Left lung (tissue), 10 donors: ENCODE measurements around the gene ODR4. TPM values are rescaled to one million over a fixed set of nuclear protein-coding genes. Genes with fewer than 3 reads are reported as not detected.

Experiments
- ATAC-seq: fragments of 200-7000 bp; cut with Tn5 transposase; one replicate; pipeline ENCODE4 v1.9.1; 2020; ENCODE audit warnings: moderate library complexity
- DNase-seq, 4 donors: peaks; one replicate each; pipeline ENCODE4 v3.0.0-alpha.2; 2013 to 2020
- H3K27ac ChIP-seq, 2 donors: fragments of 200-600 bp; sonication (generic) in 1 of 2; one replicate each; pipeline versions ENCODE4 v1.5.0 to v1.8.0; 2020 to 2021
- H3K27me3 ChIP-seq, 2 donors: fragments of 200-600 bp; sonication (generic) in 1 of 2; one replicate each; pipeline versions ENCODE4 v1.5.0 to v1.8.0; 2020 to 2021
- H3K36me3 ChIP-seq, 2 donors: fragments of 200-600 bp; sonication (generic) in 1 of 2; one replicate each; pipeline versions ENCODE4 v1.5.0 to v1.8.0; 2020 to 2021
- H3K4me1 ChIP-seq, 2 donors: fragments of 200-600 bp; one replicate each; pipeline ENCODE4 v1.8.0; 2021
- H3K4me3 ChIP-seq, 2 donors: fragments of 200-600 bp; sonication (generic) in 1 of 2; one replicate each; pipeline versions ENCODE4 v1.5.0 to v1.8.0; 2020 to 2021; ENCODE audit warnings: mild to moderate bottlenecking in 1 of 2
- H3K9me3 ChIP-seq, 2 donors: fragments of 200-600 bp; sonication (generic) in 1 of 2; one replicate each; pipeline versions ENCODE4 v1.5.0 to v1.8.0; 2020 to 2021
- CTCF ChIP-seq, 2 donors: fragments of 200-600 bp; sonication (generic) in 1 of 2; IDR thresholded peaks; one replicate each; pipeline versions ENCODE4 v1.5.0 to v1.8.0; 2021; ENCODE audit warnings: antibody characterized with exemption in 2 of 2
- intact Hi-C, 2 donors: fragments of 100-400 bp; cut with DNase I; formaldehyde crosslinking; loops; one replicate each; pipeline versions ENCODE4 v1.11.2 to v1.14.2; 2022
- polyA plus RNA-seq, 6 donors: library from polyadenylated mRNA; unstranded; fragments of 120-200 nt; gene quantifications; one replicate each; pipeline ENCODE4 v1.2.1, GENCODE V29; 2013; ENCODE audit not compliant: insufficient read length in 6 of 6
- total RNA-seq, 2 donors: library from RNA; stranded (reverse); fragmentation: NEBNext Ultra II Directional; extraction: Animal tissue kit (Norgen Biotek cat#: 25700); gene quantifications; one replicate each; pipeline ENCODE4 v1.2.1, GENCODE V29; 2021
- donor health status: DM: no; HTN: yes; CAD: no.
- donor health status: DM: no; HTN: no; CAD: no.

Gene ODR4
- total and polyA plus RNA-seq, 8 donors: 22.5 to 37.6 (median 32.1) TPM

GRCh38 chr1:186404454-186405051 is 28.9 kb downstream of the ODR4 start:
- Histone ChIP-seq H3K27me3 (no peaks in the 10 kb centered on the region), H3K4me3 (no peak overlapping the region), H3K27ac (no peak overlapping the region), H3K36me3 (peaks cover 0 to 60% of the 10 kb centered on the region in 2 donors), H3K9me3 (no peaks in the 10 kb centered on the region), H3K4me1 (no peaks in the 10 kb centered on the region)
- ATAC-seq (peak; percentile 81), DNase-seq (peak in 1 of 4 donors; percentile 44)
- intact Hi-C loops: no loop called here
- TF ChIP-seq CTCF (IDR thresholded peaks at IDR 0.05): peak; percentile 42 to 74

GRCh38 chr1:186409091-186409490 is 33.5 kb downstream of the ODR4 start:
- H3K4me3 ChIP-seq: no peak overlapping the region
- H3K4me1 ChIP-seq: no peaks in the 10 kb centered on the region
- H3K9me3 ChIP-seq: no peaks in the 10 kb centered on the region
- intact Hi-C loops: no loop called here
- DNase-seq: peak in 1 of 4 donors; percentile 16
- peaks cover 0 to 80% of the 10 kb centered on the region in 2 donors for H3K36me3 ChIP-seq
- no peak for ATAC-seq
- H3K27ac ChIP-seq: no peak overlapping the region
- no peaks in the 10 kb centered on the region for H3K27me3 ChIP-seq
- TF ChIP-seq CTCF (IDR thresholded peaks at IDR 0.05): no peak

DNA sequence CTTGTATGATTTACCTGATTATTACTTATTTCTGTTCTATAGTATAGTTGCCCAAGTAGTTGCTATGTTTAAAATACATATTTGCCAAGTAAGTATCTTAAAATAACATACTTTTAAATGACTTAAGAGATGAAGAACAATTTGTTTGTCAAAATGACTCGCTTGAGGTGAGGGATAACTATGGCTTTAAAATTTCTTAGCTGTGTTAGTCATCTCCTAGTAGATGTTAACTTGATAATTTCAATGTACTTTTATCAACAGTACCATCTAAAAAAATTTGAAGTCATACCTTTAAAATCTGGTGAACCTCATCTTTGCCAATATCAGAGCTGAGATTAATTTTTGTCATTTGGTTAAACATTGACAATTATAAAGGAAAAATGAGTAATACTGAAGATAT is 37.7 kb downstream of the ODR4 start:
- no peaks in the 10 kb centered on the region for H3K27me3 ChIP-seq
- peaks cover 0 to 68% of the 10 kb centered on the region in 2 donors for H3K36me3 ChIP-seq
- H3K9me3 ChIP-seq: no peaks in the 10 kb centered on the region
- intact Hi-C loops: no loop called here
- ATAC-seq: no peak
- no peaks in the 10 kb centered on the region for H3K4me1 ChIP-seq
- H3K4me3 ChIP-seq: no peak overlapping the region
- no peak overlapping the region for H3K27ac ChIP-seq
- DNase-seq: no peak
- TF ChIP-seq CTCF (IDR thresholded peaks at IDR 0.05): no peak

- no peak for DNase-seq
- ATAC-seq: no peak
- peaks cover 0 to 46% of the 10 kb centered on the region in 2 donors for H3K36me3 ChIP-seq
Measured at GRCh38 chr1:186418503-186418902, 42.9 kb downstream of the ODR4 start.

DNA sequence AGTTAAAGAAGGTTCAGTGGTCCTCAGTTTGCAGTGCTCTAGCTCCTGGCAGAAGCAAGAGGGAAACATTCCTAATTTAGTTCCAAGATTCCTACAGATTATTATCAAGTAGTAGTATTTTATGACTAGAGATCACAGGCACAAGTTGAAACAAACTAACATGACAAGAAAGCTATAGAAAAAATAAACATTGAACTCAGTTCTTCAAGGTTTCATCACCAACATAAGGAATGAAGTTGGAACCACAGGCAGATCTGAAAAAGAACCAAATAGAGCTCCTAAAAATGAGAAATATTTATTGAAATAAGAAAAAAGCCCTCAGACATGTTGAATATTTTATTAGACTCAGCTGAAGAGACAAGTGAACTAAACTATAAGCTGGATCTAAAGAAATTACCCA is 44.7 kb downstream of the ODR4 start:
- no peaks in the 10 kb centered on the region for H3K4me1 ChIP-seq
- no peak overlapping the region for H3K4me3 ChIP-seq
- peaks cover 0 to 40% of the 10 kb centered on the region in 2 donors for H3K36me3 ChIP-seq
- H3K27me3 ChIP-seq: no peaks in the 10 kb centered on the region
- ATAC-seq (no peak), DNase-seq (no peak)
- H3K27ac ChIP-seq: peak overlapping the region in 1 of 2 donors; percentile 15
- H3K9me3 ChIP-seq: no peaks in the 10 kb centered on the region
- intact Hi-C loops: no loop called here
- no peak for TF ChIP-seq CTCF (IDR thresholded peaks at IDR 0.05)

More at GRCh38 chr1:186418503-186418902, 42.9 kb downstream of the ODR4 start:
- TF ChIP-seq CTCF (IDR thresholded peaks at IDR 0.05): no peak
- intact Hi-C loops: no loop called here
- H3K4me1 ChIP-seq: no peaks in the 10 kb centered on the region
- no peaks in the 10 kb centered on the region for H3K27me3 ChIP-seq
- no peaks in the 10 kb centered on the region for H3K9me3 ChIP-seq
- H3K27ac ChIP-seq: no peak overlapping the region
- H3K4me3 ChIP-seq: no peak overlapping the region
